Measurements from ENCODE around the gene ZNF330. TPM values are rescaled to one million over a fixed set of nuclear protein-coding genes. Genes with fewer than 3 reads are reported as not detected.
"Not testable (repeated sequence)": the region's sequence is repeated elsewhere in the genome, so short reads cannot be mapped to it uniquely, and the experiment has no call there.

Gene ZNF330
- total RNA-seq, 4 donors from 2014 or later, result 31.2 to 44.9 (median 42.4) TPM

DNA sequence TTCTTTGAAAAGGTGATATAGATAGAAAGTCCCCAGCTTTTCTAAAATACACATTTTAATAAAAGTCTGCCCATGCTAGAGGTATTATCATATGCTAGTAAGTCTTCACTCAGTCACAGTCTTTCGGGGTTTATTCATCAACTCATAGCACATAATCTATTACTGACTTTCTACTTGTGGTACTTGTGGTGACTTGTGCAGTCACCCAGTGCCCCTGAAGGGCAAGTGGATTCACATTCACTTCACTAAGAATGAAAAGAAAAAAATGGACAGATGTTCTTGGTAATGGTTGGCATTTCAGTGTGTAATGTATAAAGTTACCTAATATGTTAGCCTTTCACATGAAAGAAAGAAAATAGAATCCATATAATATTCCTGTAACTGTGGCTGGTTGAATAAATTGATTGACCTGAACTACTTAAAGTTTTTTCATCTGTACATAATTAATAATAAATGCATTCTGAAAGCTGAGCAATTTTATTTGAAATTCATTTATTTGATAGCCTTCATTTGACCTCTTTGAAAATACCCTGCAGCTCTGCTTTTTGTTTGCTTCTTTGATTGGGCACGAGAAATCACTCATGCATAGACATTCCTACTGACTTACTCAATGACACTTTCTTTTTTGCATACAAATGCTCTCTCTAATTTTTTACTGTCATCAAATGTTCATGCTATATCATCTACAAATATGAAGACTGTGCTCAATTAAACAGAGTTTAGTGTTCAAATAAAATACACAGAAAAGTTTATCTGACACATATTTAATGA lies 39.5 kb upstream of the ZNF330 start:
- Histone ChIP-seq H3K27me3 (no peaks in the 10 kb centered on the region), H3K36me3 (no peaks in the 10 kb centered on the region), H3K4me1 (no peaks in the 10 kb centered on the region), H3K9me3 (no peaks in the 10 kb centered on the region), H3K4me3 (no peak overlapping the region), H3K27ac (no peak overlapping the region)
- no peak for ATAC-seq
- WGBS, 2 donors (ENCODE audit: low coverage in 1 of 2), result 82 to 84% methylated on average over 2 of the region's 2 CpGs
- TF ChIP-seq CTCF (IDR thresholded peaks at IDR 0.05) (no peak), POLR2A (IDR thresholded peaks at IDR 0.05) (no peak), POLR2AphosphoS5 (IDR thresholded peaks at IDR 0.05) (no peak), EP300 (IDR thresholded peaks at IDR 0.05) (no peak)

DNA sequence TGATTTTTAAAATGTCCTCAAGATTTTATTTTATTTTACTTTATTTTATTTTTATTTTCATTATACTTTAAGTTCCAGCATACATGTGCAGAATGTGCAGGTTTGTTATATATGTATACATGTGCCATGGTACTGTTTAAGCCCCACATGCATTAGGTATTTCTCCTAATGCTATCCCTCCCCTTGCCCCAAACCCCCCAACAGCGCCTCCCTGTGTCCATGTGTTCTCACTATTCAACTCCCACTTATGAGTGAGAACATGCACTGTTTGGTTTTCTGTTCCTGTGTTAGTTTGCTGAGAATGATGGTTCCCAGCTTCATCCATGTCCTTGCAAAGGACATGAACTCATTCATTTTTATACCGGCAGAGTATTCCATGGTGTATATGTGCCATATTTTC lies 37.2 kb upstream of the ZNF330 start:
- not testable (repeated sequence) for ATAC-seq, H3K4me1 ChIP-seq
- 65 to 80% methylated on average over 2 of the region's 2 CpGs for WGBS, 2 donors (ENCODE audit: low coverage in 1 of 2)

DNA sequence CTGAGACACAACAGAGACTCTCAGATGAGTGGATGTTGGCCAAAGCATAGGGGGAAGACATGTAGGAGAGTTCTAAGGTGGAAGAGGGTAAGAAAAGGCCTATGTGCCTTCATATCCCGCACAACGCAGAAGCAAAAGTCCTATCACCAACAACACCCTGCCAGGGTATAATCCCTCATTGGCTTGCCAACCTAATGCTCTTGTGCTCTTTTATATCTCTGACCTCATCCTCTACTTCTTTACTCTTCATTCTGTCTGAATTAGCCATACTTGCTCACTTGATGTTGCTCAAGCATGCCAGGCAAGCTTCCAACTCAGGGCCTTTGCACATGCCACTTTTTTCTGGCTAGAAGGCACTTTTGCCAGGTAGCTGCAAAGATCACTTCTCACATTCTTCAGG lies 28.1 kb upstream of the ZNF330 start:
- Histone ChIP-seq H3K4me3 (no peak overlapping the region), H3K27ac (no peak overlapping the region), H3K36me3 (no peaks in the 10 kb centered on the region), H3K27me3 (no peaks in the 10 kb centered on the region), H3K4me1 (peaks cover 0 to 15% (median 0%) of the 10 kb centered on the region in 3 donors), H3K9me3 (no peaks in the 10 kb centered on the region)
- ATAC-seq, result no peak
- TF ChIP-seq EP300 (IDR thresholded peaks at IDR 0.05) (no peak), POLR2AphosphoS5 (IDR thresholded peaks at IDR 0.05) (no peak), POLR2A (IDR thresholded peaks at IDR 0.05) (no peak), CTCF (IDR thresholded peaks at IDR 0.05) (no peak)
- 86 to 88% methylated on average over 2 of the region's 2 CpGs for WGBS, 2 donors (ENCODE audit: low coverage in 1 of 2)

More for the DNA sequence above, 37.2 kb upstream of the ZNF330 start:
- not testable (repeated sequence) for H3K36me3 ChIP-seq, H3K27me3 ChIP-seq, H3K27ac ChIP-seq, H3K4me3 ChIP-seq, H3K9me3 ChIP-seq

- 74 to 75% methylated on average over 2 of the region's 2 CpGs for WGBS, 2 donors (ENCODE audit: low coverage in 1 of 2)
- Histone ChIP-seq H3K4me3 (no peak overlapping the region), H3K27ac (no peak overlapping the region), H3K36me3 (no peaks in the 10 kb centered on the region), H3K9me3 (no peaks in the 10 kb centered on the region), H3K27me3 (no peaks in the 10 kb centered on the region), H3K4me1 (peaks cover 0 to 15% (median 0%) of the 10 kb centered on the region in 3 donors)
- no peak for TF ChIP-seq EP300 (IDR thresholded peaks at IDR 0.05)
- no peak for TF ChIP-seq CTCF (IDR thresholded peaks at IDR 0.05)
- no peak for TF ChIP-seq POLR2A (IDR thresholded peaks at IDR 0.05)
- no peak for TF ChIP-seq POLR2AphosphoS5 (IDR thresholded peaks at IDR 0.05)
- no peak for ATAC-seq
These were observed 27.1 kb upstream of the ZNF330 start for GRCh38 chr4:141193516-141194034.

DNA sequence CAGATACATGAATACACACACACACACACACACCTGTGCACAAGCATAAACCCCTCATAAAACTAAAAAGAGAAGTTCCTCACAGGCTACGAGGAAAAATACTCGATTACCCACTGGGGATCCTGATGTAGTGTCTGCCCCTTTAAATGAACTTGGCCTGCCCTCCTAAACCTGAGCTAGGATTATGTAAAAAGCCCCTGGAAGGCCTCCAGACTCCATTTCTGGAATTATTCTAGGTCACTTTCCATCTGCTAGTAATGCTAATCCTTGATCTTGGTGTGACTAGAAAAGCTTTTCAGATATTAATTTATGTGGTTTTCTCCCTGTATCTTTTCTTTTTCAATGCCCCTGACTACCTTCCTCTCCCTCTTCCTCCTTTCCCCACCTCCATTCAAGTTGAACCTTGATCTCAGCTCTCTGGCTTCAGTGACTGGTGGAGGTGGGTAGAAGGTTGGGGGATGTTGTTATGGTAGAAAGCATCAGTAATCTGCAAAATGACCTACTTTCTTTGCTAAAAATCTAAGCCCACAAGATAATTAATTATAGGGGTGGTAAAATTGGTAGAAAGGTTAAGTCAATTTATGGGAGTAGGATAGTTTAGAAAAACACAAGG lies 25.5 kb upstream of the ZNF330 start:
- Histone ChIP-seq H3K36me3 (no peaks in the 10 kb centered on the region), H3K9me3 (no peaks in the 10 kb centered on the region), H3K4me1 (peaks cover 0 to 15% (median 0%) of the 10 kb centered on the region in 3 donors), H3K4me3 (no peak overlapping the region), H3K27me3 (no peaks in the 10 kb centered on the region), H3K27ac (no peak overlapping the region)
- no peak for TF ChIP-seq POLR2AphosphoS5 (IDR thresholded peaks at IDR 0.05)
- no peak for TF ChIP-seq CTCF (IDR thresholded peaks at IDR 0.05)
- no peak for TF ChIP-seq EP300 (IDR thresholded peaks at IDR 0.05)
- no peak for TF ChIP-seq POLR2A (IDR thresholded peaks at IDR 0.05)
- 76 to 93% methylated on average over 2 of the region's 2 CpGs for WGBS, 2 donors (ENCODE audit: low coverage in 1 of 2)
- ATAC-seq, result no peak
